Gastrocnemius medialis (tissue), 4 donors: Measurements from ENCODE around the gene FRMD3. TPM values are rescaled to one million over a fixed set of nuclear protein-coding genes. Genes with fewer than 3 reads are reported as not detected.
A peak's percentile ranks its signal among the peaks of the same experiment; 100 is the strongest.

ENCODE experiments used
- ATAC-seq, 2 donors: fragments of 150-250 bp; one replicate each; pipeline ENCODE4 v1.9.1; 2016
- DNase-seq, 2 donors: peaks; one replicate each; pipeline ENCODE4 v3.0.0-alpha.2; 2019
- H3K27ac ChIP-seq, 4 donors: fragments of 200-600 bp; sonication (generic); 1 replicate in 1 of 4; 2 replicates in 3 of 4; pipeline ENCODE4 v1.5.1; 2016 to 2018; ENCODE audit warnings: mild to moderate bottlenecking in 2 of 4, moderate library complexity in 1 of 4
- H3K27me3 ChIP-seq, 3 donors: fragments of 200-600 bp; sonication (generic) in 2 of 3; 1 replicate in 1 of 3; 2 replicates in 2 of 3; pipeline versions ENCODE4 v1.5.1 to v1.6.0; 2016 to 2019; ENCODE audit warnings: mild to moderate bottlenecking in 1 of 3, moderate library complexity in 1 of 3
- H3K36me3 ChIP-seq, 2 donors: fragments of 200-600 bp; sonication (generic) in 1 of 2; one replicate each; pipeline ENCODE4 v1.5.1; 2017 to 2018
- H3K4me1 ChIP-seq, 2 donors: fragments of 200-600 bp; sonication (generic) in 1 of 2; one replicate each; pipeline ENCODE4 v1.5.1; 2016 to 2017; ENCODE audit warnings: mild to moderate bottlenecking in 2 of 2
- H3K4me3 ChIP-seq, 4 donors: fragments of 200-600 bp; sonication (generic) in 3 of 4; 1 replicate in 1 of 4; 2 replicates in 3 of 4; pipeline ENCODE4 v1.5.1; 2016 to 2019; ENCODE audit warnings: mild to moderate bottlenecking in 2 of 4
- H3K9me3 ChIP-seq, 3 donors: fragments of 200-600 bp; sonication (generic) in 2 of 3; 1 replicate in 1 of 3; 2 replicates in 2 of 3; pipeline ENCODE4 v1.5.1; 2016 to 2019
- POLR2A ChIP-seq, 2 donors: fragments of 450-650 bp; IDR thresholded peaks; one replicate each; pipeline ENCODE4 v1.6.1; 2017; ENCODE audit warnings: antibody characterized with exemption in 2 of 2, mild to moderate bottlenecking in 2 of 2, moderate library complexity in 2 of 2
- in situ Hi-C, 4 donors: fragments of 200-750 bp; cut with MboI; loops; one replicate each; pipeline versions ENCODE4 v1.15.0 to v1.8.0; 2017; ENCODE audit warnings: low sequenced_read_pairs in 4 of 4
- intact Hi-C: fragments of 100-400 bp; cut with DNase I; formaldehyde crosslinking; loops from one replicate; pipeline ENCODE4 v1.15.1; 2023; ENCODE audit warnings: low total_unique reads
- total RNA-seq, 4 donors: library from RNA; depleted of rRNA; stranded (reverse); fragments of >200 nt; gene quantifications; one replicate each; pipeline versions ENCODE4 v1.1.0 to v1.2.3, GENCODE V29; 2016
- TF ChIP-seq, protein P1 (sequence below), 5 experiments: fragments of 450-650 bp in 3 of 5; fragments of 200-600 bp in 2 of 5; sonication (generic) in 2 of 5; IDR thresholded peaks in 4 of 5; conservative IDR thresholded peaks in 1 of 5; 1 replicate in 4 of 5; 2 replicates in 1 of 5; pipeline ENCODE4 v1.5.1; 2016 to 2019; ENCODE audit warnings: antibody characterized with exemption in 5 of 5, mild to moderate bottlenecking in 3 of 5, moderate library complexity in 3 of 5

Gene FRMD3
- total RNA-seq, 4 donors from 2014 or later, result 62.3 to 120 (median 94.6) TPM

DNA sequence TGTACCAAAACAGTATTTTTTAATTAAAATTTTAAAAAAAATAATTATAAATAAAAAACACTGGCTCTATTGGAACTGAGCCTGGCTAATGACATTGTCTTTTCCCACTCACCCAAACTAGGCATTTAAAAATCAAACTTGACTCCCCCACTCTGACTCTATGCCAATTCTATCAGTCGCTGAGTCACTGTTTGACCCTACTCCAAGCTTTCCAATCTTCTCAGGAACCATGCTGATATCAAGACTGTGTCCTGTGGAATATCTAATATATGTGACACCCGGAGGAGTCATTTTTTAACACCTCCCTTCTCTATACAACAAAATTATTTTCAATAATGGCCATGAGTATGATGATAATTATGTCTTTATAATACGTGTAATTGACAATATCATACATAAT lies 303.7 kb downstream of the FRMD3 start:
- TF ChIP-seq, protein P1, sequence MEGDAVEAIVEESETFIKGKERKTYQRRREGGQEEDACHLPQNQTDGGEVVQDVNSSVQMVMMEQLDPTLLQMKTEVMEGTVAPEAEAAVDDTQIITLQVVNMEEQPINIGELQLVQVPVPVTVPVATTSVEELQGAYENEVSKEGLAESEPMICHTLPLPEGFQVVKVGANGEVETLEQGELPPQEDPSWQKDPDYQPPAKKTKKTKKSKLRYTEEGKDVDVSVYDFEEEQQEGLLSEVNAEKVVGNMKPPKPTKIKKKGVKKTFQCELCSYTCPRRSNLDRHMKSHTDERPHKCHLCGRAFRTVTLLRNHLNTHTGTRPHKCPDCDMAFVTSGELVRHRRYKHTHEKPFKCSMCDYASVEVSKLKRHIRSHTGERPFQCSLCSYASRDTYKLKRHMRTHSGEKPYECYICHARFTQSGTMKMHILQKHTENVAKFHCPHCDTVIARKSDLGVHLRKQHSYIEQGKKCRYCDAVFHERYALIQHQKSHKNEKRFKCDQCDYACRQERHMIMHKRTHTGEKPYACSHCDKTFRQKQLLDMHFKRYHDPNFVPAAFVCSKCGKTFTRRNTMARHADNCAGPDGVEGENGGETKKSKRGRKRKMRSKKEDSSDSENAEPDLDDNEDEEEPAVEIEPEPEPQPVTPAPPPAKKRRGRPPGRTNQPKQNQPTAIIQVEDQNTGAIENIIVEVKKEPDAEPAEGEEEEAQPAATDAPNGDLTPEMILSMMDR (IDR thresholded peaks at IDR 0.05 in 4 of 5, conservative IDR thresholded peaks at IDR 0.05 in 1 of 5), result no peak
- no peak for TF ChIP-seq POLR2A (IDR thresholded peaks at IDR 0.05)
- H3K27ac ChIP-seq, result peak overlapping the region in 2 of 4 donors; percentile 23 to 57
- DNase-seq, result no peak
- H3K4me1 ChIP-seq, result peaks cover 23 to 40% of the 10 kb centered on the region in 2 donors
- no peaks in the 10 kb centered on the region for H3K36me3 ChIP-seq
- H3K9me3 ChIP-seq, result no peaks in the 10 kb centered on the region
- no peak overlapping the region for H3K4me3 ChIP-seq
- intact Hi-C loops (no loop called here), in situ Hi-C loops (no loop called here)
- no peaks in the 10 kb centered on the region for H3K27me3 ChIP-seq
- ATAC-seq, result no peak

DNA sequence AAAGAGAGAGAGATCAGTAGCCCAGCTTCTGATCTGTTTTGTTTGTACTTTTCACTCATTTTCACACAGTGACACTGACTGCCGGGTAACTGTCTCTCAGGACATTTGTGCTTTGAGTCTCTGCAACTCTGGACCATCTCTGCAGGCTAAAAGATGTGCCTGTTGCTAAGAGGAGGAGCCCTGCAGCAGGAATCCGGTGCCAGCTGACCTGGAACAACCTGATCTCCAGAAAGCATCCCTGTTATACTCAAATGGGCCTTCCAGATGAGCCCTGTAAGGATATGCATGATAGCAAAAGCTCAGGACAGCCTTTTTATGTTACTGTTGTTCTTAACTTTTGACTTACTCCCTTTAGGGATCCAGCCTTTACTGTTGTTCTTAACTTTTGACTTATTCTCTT lies 304.6 kb downstream of the FRMD3 start:
- Histone ChIP-seq H3K27ac (peak overlapping the region in 2 of 4 donors; percentile 23 to 57), H3K27me3 (no peaks in the 10 kb centered on the region), H3K9me3 (no peaks in the 10 kb centered on the region), H3K36me3 (no peaks in the 10 kb centered on the region), H3K4me1 (peaks cover 17 to 33% of the 10 kb centered on the region in 2 donors), H3K4me3 (no peak overlapping the region)
- in situ Hi-C loops (no loop called here), intact Hi-C loops (no loop called here)
- DNase-seq (no peak), ATAC-seq (no peak)
- TF ChIP-seq, protein P1 (IDR thresholded peaks at IDR 0.05 in 4 of 5, conservative IDR thresholded peaks at IDR 0.05 in 1 of 5), result no peak
- no peak for TF ChIP-seq POLR2A (IDR thresholded peaks at IDR 0.05)

DNA sequence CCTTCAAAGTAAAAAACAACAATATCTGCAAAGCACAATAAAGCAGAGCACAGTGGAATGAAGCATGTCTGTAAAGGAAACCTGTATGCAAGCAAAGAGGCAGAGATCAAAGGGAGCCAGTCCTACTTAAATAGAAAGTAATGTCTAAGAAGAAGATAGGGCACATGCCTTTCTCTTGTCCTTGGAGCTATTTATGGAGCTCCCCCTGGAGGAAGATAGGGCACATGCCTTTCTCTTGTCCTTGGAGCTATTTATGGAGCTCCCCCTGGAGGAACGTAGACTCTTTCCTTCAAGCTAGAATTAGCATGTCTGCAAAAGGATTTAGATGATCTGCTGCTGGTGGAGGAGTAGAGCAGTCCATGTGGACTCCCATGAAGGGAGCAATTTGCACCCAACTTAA lies 307.2 kb downstream of the FRMD3 start:
- Histone ChIP-seq H3K4me1 (peaks cover 11 to 24% of the 10 kb centered on the region in 2 donors), H3K27me3 (no peaks in the 10 kb centered on the region), H3K4me3 (no peak overlapping the region), H3K27ac (peak overlapping the region in 2 of 4 donors; percentile 49 to 62), H3K9me3 (no peaks in the 10 kb centered on the region), H3K36me3 (no peaks in the 10 kb centered on the region)
- in situ Hi-C loops, result no loop called here
- TF ChIP-seq, protein P1 (IDR thresholded peaks at IDR 0.05 in 4 of 5, conservative IDR thresholded peaks at IDR 0.05 in 1 of 5), result no peak
- TF ChIP-seq POLR2A (IDR thresholded peaks at IDR 0.05), result no peak
- ATAC-seq (peak; percentile 46 to 76), DNase-seq (no peak)
- intact Hi-C loops, result no loop called here

DNA sequence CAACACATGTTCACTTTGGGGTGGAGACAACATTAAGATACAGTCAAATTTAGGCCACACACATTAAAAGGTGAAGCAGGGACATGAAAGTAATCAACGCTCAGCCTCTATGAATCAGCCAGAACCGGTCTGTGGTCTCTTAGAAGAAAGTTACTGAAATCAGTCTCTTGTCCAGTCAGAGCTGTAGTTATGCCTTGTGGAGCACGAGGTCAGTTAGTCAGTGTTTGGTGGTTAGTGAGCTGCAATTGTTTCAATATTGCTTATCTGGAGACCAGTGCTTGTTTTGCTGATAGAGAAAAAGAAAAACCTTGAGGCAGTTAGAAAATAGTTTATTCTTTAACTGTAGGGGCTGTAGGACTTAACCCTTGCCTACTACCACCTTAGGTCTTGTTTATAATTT lies 317.5 kb downstream of the FRMD3 start:
- intact Hi-C loops (no loop called here), in situ Hi-C loops (loop anchor here in 2 of 4 donors (25.0 kb wide), 1 partner anchor 317 kb away; the partner anchor contains the start of gene FRMD3 (in 2 of the 2))
- TF ChIP-seq, protein P1 (IDR thresholded peaks at IDR 0.05 in 4 of 5, conservative IDR thresholded peaks at IDR 0.05 in 1 of 5), result no peak
- TF ChIP-seq POLR2A (IDR thresholded peaks at IDR 0.05), result no peak
- H3K27me3 ChIP-seq, result no peaks in the 10 kb centered on the region
- ATAC-seq (no peak), DNase-seq (no peak)
- peaks cover 5 to 11% of the 10 kb centered on the region in 2 donors for H3K4me1 ChIP-seq
- H3K4me3 ChIP-seq, result no peak overlapping the region
- H3K27ac ChIP-seq, result no peak overlapping the region
- H3K9me3 ChIP-seq, result no peaks in the 10 kb centered on the region
- no peaks in the 10 kb centered on the region for H3K36me3 ChIP-seq
